Measurements from ENCODE around the gene BTBD10.

The BTBD10 gene

DNA sequence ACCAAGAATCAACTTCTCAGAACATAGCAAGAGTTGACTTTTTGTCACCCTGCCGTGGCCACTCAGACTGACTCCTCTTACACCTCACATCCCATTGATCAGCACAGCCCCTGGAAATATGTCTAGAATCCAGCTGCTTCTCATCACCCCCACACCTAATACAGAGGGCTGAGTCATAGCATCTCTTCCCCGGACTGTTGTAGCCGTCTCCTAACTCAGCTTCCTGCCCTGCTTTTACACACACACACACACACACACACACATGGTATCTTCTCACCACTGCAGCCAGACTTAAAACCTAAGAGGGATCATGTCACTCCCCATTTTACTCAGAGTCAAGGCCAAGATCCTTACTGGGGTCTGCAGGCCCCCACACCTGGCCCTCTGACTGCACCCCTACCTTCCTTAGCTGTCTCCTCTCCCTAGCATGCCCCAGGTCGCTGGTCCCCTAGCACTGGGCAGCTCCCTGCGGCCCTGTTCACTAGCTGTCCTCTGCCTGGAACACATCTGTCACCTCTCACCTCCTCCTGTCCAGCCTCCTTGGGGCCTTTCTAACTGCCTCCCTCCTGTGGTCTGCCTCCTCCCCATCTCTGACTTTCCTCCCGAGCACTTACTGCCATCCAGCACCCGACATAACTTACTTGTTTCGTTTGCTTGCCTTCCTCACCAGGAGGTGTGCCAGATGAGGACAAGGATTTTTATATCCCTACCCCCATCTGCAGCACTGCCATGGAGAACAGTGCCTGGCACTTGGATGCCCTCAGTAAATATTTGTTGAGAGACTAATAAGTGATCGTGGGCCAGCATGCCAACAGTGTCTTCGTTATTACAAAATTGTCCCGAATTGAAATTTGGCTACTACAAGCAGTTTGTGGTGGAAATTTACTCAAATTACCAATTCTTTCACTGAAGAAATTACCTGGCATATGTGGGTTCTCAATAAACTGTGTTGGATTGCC lies 123.5 kb downstream of the BTBD10 start:
- peak in 1 of 2 donors; percentile 13 for DNase-seq (ENCODE audit: low read depth in 2 of 2)

DNA sequence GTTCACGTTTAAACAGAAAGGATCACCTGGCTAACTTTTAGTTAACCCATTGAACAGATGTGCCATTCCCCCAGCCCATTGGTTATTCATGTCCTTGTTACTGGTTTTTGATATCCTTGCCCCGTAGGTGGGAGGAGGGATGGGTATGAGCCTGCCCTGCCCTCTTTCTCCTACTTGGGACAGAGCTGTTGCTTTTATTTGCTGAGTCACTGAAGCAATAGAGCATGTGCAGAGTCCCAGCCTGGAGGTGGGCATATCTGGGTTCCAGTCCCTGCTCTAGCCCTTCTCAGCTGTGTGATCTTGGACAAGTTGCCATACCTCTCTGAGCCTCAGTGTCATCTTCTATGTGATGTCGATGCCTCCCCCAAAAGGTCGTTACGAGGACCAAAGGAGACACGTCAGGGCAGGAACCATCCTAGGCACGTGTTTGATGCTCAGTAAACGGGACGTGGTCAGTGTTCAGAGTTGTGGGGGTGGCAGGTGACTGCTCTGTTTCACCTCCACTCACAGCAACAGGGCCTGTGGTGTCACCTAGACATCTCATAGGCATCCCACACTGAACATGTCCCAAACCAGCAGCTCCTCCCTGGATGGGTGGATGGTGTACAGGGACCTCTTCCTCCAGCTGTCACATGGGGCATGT lies 124.5 kb downstream of the BTBD10 start:
- no peak for DNase-seq (ENCODE audit: low read depth in 2 of 2)

DNA sequence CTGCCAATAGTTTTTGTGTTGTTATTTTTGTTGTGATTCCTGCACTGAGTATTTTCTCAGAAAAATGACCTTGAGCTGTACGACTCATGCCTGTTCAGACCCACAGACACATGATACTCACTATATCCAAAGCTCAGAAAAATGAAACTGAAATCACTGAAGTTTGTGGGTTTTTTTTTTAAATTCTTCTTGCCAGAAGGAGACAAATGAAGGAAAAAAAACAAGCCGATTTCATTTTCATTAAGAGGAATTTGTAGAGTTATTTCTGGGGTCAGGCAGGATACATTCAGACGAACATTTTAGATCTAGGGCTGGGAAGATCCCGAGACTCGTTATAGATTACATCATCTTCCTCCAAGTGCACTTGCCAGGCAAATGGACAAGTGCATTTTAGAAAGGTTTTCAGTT lies 125.0 kb downstream of the BTBD10 start:
- no peak for DNase-seq (ENCODE audit: low read depth in 2 of 2)

Data from stimulated activated CD4-positive, alpha-beta T cell treated with anti-CD3 and anti-CD28 coated beads, Interleukin-1b, Interleukin-23, amount 100 ng/mL, for 1 hour (primary cell).